HCT116 (cell line): ENCODE results near the gene ITGA4. TPM values are rescaled to one million over a fixed set of nuclear protein-coding genes. Genes with fewer than 3 reads are reported as not detected.

Source experiments
- ATAC-seq: fragments of 200-7000 bp; cut with Tn5 transposase; 2 replicates; pipeline ENCODE4 v1.9.1; 2020; ENCODE audit warnings: mild to moderate bottlenecking, moderate library complexity
- BruUV-seq: library from RNA; stranded (reverse); fragments of 400-500 nt; replicated peaks from 2 replicates; lab custom pipeline; 2021; lab: Mats Ljungman, UMichigan
- CTCF ChIA-PET: fragments of 300-600 bp; sonication (Branson Sonifier 250); formaldehyde crosslinking; loops from one replicate; lab custom pipeline; 2021; ENCODE audit warnings: antibody characterized with exemption; lab: Charles Lee
- POLR2A ChIA-PET: fragments of 300-600, 350-600 bp; sonication (Branson Sonifier 250); formaldehyde crosslinking; loops from one replicate; lab custom pipeline; 2021; ENCODE audit warnings: antibody characterized with exemption; lab: Charles Lee
- RAD21 ChIA-PET, 2 experiments: fragments of 300-600 bp; sonication (Branson Sonifier 250); formaldehyde crosslinking; loops; one replicate each; lab custom pipeline; 2023; ENCODE audit warnings: low total read pairs in 2 of 2; ENCODE audit not compliant: uncharacterized antibody in 2 of 2, unreplicated experiment in 2 of 2, low non-redundant PET in 1 of 2; lab: Charles Lee
- DNase-seq: peaks from one replicate; pipeline ENCODE4 v3.0.0-alpha.2; 2010; ENCODE audit warnings: low read depth, low spot score
- H2AFZ ChIP-seq: fragments of 200-600 bp; shearing (Covaris generic), sonication (generic); 2 replicates; pipeline ENCODE4 v1.6.1; 2017; ENCODE audit warnings: low read depth, mixed run types, mixed read lengths, antibody characterized with exemption, low read length; ENCODE audit not compliant: poor library complexity, severe bottlenecking
- H3K27ac ChIP-seq: 2 replicates; pipeline ENCODE4 v1.5.1; 2012; ENCODE audit warnings: low read depth, low read length
- H3K27me3 ChIP-seq: fragments of 200-600 bp; sonication (generic); 2 replicates; pipeline ENCODE4 v1.6.1; 2016; ENCODE audit warnings: mixed run types, low read length, mixed read lengths; ENCODE audit not compliant: insufficient read depth
- H3K36me3 ChIP-seq, 2 experiments: fragments of 200-500 bp in 1 of 2; fragments of 200-600 bp in 1 of 2; sonication (Bioruptor generic) in 1 of 2; sonication (generic) in 1 of 2; 2 replicates each; pipeline versions ENCODE4 v1.5.1 to v1.6.1; 2014 to 2016; ENCODE audit warnings: low read length in 2 of 2, inconsistent platforms in 1 of 2, mixed read lengths in 1 of 2, mixed run types in 1 of 2; ENCODE audit not compliant: insufficient read depth in 2 of 2, control insufficient read depth in 1 of 2
- H3K4me1 ChIP-seq, 2 experiments: fragments of 200-600 bp in 1 of 2; sonication (generic) in 1 of 2; 2 replicates each; pipeline versions ENCODE4 v1.5.1 to v1.6.1; 2012 to 2017; ENCODE audit warnings: low read length in 2 of 2, inconsistent platforms in 1 of 2, mild to moderate bottlenecking in 1 of 2, mixed read lengths in 1 of 2, mixed run types in 1 of 2, moderate library complexity in 1 of 2; ENCODE audit not compliant: insufficient read depth in 2 of 2, control insufficient read depth in 1 of 2
- H3K4me2 ChIP-seq: fragments of 200-600 bp; sonication (generic); 2 replicates; pipeline ENCODE4 v1.6.1; 2017; ENCODE audit warnings: mixed run types, low read length, mixed read lengths
- H3K4me3 ChIP-seq, 2 experiments: fragments of 200-600 bp in 1 of 2; sonication (generic) in 1 of 2; replicated peaks in 1 of 2; 2 replicates each; pipeline ENCODE4 v1.5.1; 2011 to 2016; ENCODE audit warnings: low read length in 2 of 2, control low read depth in 1 of 2, low read depth in 1 of 2, mild to moderate bottlenecking in 1 of 2, mixed read lengths in 1 of 2, mixed run types in 1 of 2
- H3K79me2 ChIP-seq: fragments of 200-600 bp; sonication (generic); 2 replicates; pipeline ENCODE4 v1.6.1; 2017; ENCODE audit warnings: mild to moderate bottlenecking, mixed run types, low read length, moderate library complexity, mixed read lengths; ENCODE audit not compliant: insufficient read depth
- H3K9ac ChIP-seq: fragments of 200-600 bp; sonication (generic); 2 replicates; pipeline ENCODE4 v1.6.1; 2016; ENCODE audit warnings: low read length, mixed read lengths
- H3K9me2 ChIP-seq: fragments of 200-600 bp; sonication (generic), shearing (Covaris generic); 2 replicates; pipeline ENCODE4 v1.6.1; 2017; ENCODE audit warnings: mixed run types, mild to moderate bottlenecking, moderate library complexity; ENCODE audit not compliant: insufficient read depth
- H3K9me3 ChIP-seq, 2 experiments: fragments of 200-500 bp in 1 of 2; fragments of 200-600 bp in 1 of 2; sonication (Bioruptor generic) in 1 of 2; sonication (generic) in 1 of 2; 2 replicates each; pipeline ENCODE4 v1.6.1; 2014 to 2017; ENCODE audit warnings: low read length in 2 of 2, mixed read lengths in 2 of 2, inconsistent platforms in 1 of 2, low read depth in 1 of 2, mild to moderate bottlenecking in 1 of 2, mixed run types in 1 of 2, moderate library complexity in 1 of 2; ENCODE audit not compliant: control insufficient read depth in 1 of 2, insufficient read depth in 1 of 2
- H4K20me1 ChIP-seq: fragments of 200-600 bp; sonication (generic), shearing (Covaris generic); 2 replicates; pipeline ENCODE4 v1.6.1; 2017; ENCODE audit warnings: mixed run types, mild to moderate bottlenecking, moderate library complexity; ENCODE audit not compliant: insufficient read depth
- CBX3 ChIP-seq: IDR thresholded peaks from 2 replicates; pipeline ENCODE4 v1.6.1; 2012; ENCODE audit warnings: low read depth
- EZH2 ChIP-seq: fragments of 200-600 bp; sonication (generic); IDR thresholded peaks from 2 replicates; pipeline ENCODE4 v1.6.1; 2017; ENCODE audit warnings: antibody characterized with exemption, mixed run types
- JUND ChIP-seq: IDR thresholded peaks from 2 replicates; pipeline ENCODE4 v1.6.1; 2012
- POLR2A ChIP-seq: IDR thresholded peaks from 2 replicates; pipeline ENCODE4 v1.7.0; 2011; ENCODE audit warnings: borderline replicate concordance; ENCODE audit not compliant: insufficient read depth, insufficient read length; ENCODE audit errors: extremely low read depth
- RAD21 ChIP-seq: IDR thresholded peaks from 2 replicates; pipeline ENCODE4 v1.6.1; 2012; ENCODE audit warnings: low read depth, mild to moderate bottlenecking
- SIN3A ChIP-seq: IDR thresholded peaks from 2 replicates; pipeline ENCODE4 v1.6.1; 2012; ENCODE audit warnings: low read depth
- SP1 ChIP-seq: IDR thresholded peaks from 2 replicates; pipeline ENCODE4 v1.6.1; 2012; ENCODE audit warnings: low read depth
- TCF7L2 ChIP-seq: IDR thresholded peaks from 2 replicates; pipeline ENCODE4 v1.7.0; 2011; ENCODE audit warnings: borderline replicate concordance, inconsistent platforms; ENCODE audit not compliant: insufficient read depth, insufficient read length; ENCODE audit errors: extremely low read depth
- YY1 ChIP-seq: IDR thresholded peaks from 2 replicates; pipeline ENCODE4 v1.6.1; 2011; ENCODE audit warnings: low read length, low read depth, moderate library complexity, mild to moderate bottlenecking; ENCODE audit not compliant: insufficient replicate concordance; ENCODE audit errors: extremely low read depth
- intact Hi-C: fragments of 100-400 bp; cut with micrococcal nuclease; formaldehyde crosslinking; loops from 2 replicates; pipeline ENCODE4 v1.10.0; 2022
- total RNA-seq: library from RNA; stranded (reverse); gene quantifications from one replicate; pipeline ENCODE4 v1.2.1, GENCODE V29; 2021; ENCODE audit not compliant: unreplicated experiment
- TF ChIP-seq, protein P1 (sequence below), 3 experiments: fragments of 200-600 bp in 1 of 3; sonication (generic) in 1 of 3; IDR thresholded peaks in 2 of 3; conservative IDR thresholded peaks in 1 of 3; 2 replicates each; pipeline ENCODE4 v1.5.1; 2012 to 2017; ENCODE audit warnings: low read depth in 2 of 3, low read length in 2 of 3, antibody characterized with exemption in 1 of 3, borderline replicate concordance in 1 of 3, control low read depth in 1 of 3, mild to moderate bottlenecking in 1 of 3, mixed read lengths in 1 of 3, mixed run types in 1 of 3, moderate library complexity in 1 of 3; ENCODE audit not compliant: insufficient read depth in 1 of 3

ITGA4 gene
- total RNA-seq, 1 experiment from 2014 or later: 0.49 TPM

DNA sequence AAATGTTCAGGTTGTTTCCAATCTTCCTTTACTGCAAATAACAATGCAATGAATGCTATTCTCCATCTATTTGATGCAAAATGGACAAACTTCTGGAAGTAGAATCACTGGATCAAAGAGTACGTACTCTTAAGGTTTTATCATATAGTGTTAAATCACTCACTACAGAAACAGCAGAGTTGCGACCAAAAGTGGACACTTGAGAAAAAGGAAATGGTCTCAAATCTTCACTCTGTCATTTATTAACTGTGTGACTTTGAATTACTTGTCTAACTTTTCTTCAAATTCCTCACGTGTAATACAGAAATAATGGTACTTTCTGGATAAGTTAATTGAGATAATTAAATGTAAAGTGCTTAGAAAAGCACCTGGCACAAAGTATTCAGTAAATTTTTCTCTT, 121.6 kb downstream of the ITGA4 start:
- H3K27me3 ChIP-seq: no peaks in the 10 kb centered on the region
- CTCF ChIA-PET: interaction anchor here (2.3 kb wide), 1 partner anchor 136 kb away, joined by 8 read pairs; no protein-coding TSS in a partner anchor
- no peak for TF ChIP-seq SIN3A
- no peak for TF ChIP-seq JUND
- TF ChIP-seq, protein P1, sequence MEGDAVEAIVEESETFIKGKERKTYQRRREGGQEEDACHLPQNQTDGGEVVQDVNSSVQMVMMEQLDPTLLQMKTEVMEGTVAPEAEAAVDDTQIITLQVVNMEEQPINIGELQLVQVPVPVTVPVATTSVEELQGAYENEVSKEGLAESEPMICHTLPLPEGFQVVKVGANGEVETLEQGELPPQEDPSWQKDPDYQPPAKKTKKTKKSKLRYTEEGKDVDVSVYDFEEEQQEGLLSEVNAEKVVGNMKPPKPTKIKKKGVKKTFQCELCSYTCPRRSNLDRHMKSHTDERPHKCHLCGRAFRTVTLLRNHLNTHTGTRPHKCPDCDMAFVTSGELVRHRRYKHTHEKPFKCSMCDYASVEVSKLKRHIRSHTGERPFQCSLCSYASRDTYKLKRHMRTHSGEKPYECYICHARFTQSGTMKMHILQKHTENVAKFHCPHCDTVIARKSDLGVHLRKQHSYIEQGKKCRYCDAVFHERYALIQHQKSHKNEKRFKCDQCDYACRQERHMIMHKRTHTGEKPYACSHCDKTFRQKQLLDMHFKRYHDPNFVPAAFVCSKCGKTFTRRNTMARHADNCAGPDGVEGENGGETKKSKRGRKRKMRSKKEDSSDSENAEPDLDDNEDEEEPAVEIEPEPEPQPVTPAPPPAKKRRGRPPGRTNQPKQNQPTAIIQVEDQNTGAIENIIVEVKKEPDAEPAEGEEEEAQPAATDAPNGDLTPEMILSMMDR (IDR thresholded peaks at IDR 0.05 in 2 of 3, conservative IDR thresholded peaks at IDR 0.05 in 1 of 3; ENCODE audit: borderline replicate concordance in 1 of 3, insufficient read depth in 1 of 3, low read depth in 2 of 3, low read length in 2 of 3): no peak
- no peak for TF ChIP-seq SP1
- TF ChIP-seq EZH2: no peak
- no peak for TF ChIP-seq CBX3
- no peak for TF ChIP-seq POLR2A
- TF ChIP-seq TCF7L2: no peak
- TF ChIP-seq RAD21: no peak
- TF ChIP-seq YY1: no peak
- RAD21 ChIA-PET: no interaction called here
- H3K9ac ChIP-seq: no peak overlapping the region
- ATAC-seq: no peak
- H3K9me2 ChIP-seq: no peaks in the 10 kb centered on the region
- no peak overlapping the region for H3K27ac ChIP-seq
- intact Hi-C loops: no loop called here
- H3K36me3 ChIP-seq: no peaks in the 10 kb centered on the region
- POLR2A ChIA-PET: no interaction called here
- no peaks in the 10 kb centered on the region for H4K20me1 ChIP-seq
- H3K4me1 ChIP-seq: peaks cover 0 to 5% of the 10 kb centered on the region in 2 experiments; a peak in 2 of 4 replicates
- no peak for DNase-seq
- no TSS peak for BruUV-seq
- no peak overlapping the region for H2AFZ ChIP-seq
- no peaks in the 10 kb centered on the region for H3K79me2 ChIP-seq
- H3K4me3 ChIP-seq: no peak overlapping the region
- H3K4me2 ChIP-seq: no peak overlapping the region
- H3K9me3 ChIP-seq: no peaks in the 10 kb centered on the region
